Osteoblast (primary cell): Measurements from ENCODE around the gene EFCAB6. TPM values are rescaled to one million over a fixed set of nuclear protein-coding genes. Genes with fewer than 3 reads are reported as not detected.

ENCODE experiments used
- DNase-seq: peaks from one replicate; pipeline ENCODE4 v3.0.0; 2011; ENCODE audit warnings: low spot score, mixed read lengths; ENCODE audit not compliant: insufficient read length; ENCODE audit errors: missing footprints
- H2AFZ ChIP-seq: 2 replicates; pipeline ENCODE4 v1.6.0; 2011; ENCODE audit warnings: mild to moderate bottlenecking, low read length
- H3K27ac ChIP-seq: 2 replicates; pipeline ENCODE4 v1.5.1; 2011; ENCODE audit warnings: mild to moderate bottlenecking, low read depth, low read length, moderate library complexity
- H3K27me3 ChIP-seq: 2 replicates; pipeline ENCODE4 v1.6.0; 2012; ENCODE audit warnings: mild to moderate bottlenecking, control low read depth, inconsistent platforms, low read length, moderate library complexity; ENCODE audit not compliant: insufficient read depth
- H3K36me3 ChIP-seq: 2 replicates; pipeline ENCODE4 v1.5.1; 2011; ENCODE audit warnings: mild to moderate bottlenecking, low read length, control low read depth, moderate library complexity; ENCODE audit not compliant: insufficient read depth
- H3K4me1 ChIP-seq: 2 replicates; pipeline ENCODE4 v1.5.1; 2011; ENCODE audit warnings: mild to moderate bottlenecking, low read length, control low read depth, moderate library complexity; ENCODE audit not compliant: insufficient read depth
- H3K4me2 ChIP-seq: 2 replicates; pipeline ENCODE4 v1.6.0; 2011; ENCODE audit warnings: mild to moderate bottlenecking, low read length; ENCODE audit not compliant: insufficient read depth
- H3K4me3 ChIP-seq: fragments of 200-600 bp; sonication (generic); 3 replicates; pipeline ENCODE4 v1.5.1; 2012; ENCODE audit warnings: mild to moderate bottlenecking, low read length, inconsistent platforms; ENCODE audit not compliant: insufficient read depth
- H3K79me2 ChIP-seq: 2 replicates; pipeline ENCODE4 v1.6.0; 2012; ENCODE audit warnings: mild to moderate bottlenecking, low read length, control low read depth, inconsistent platforms; ENCODE audit not compliant: insufficient read depth
- H3K9me3 ChIP-seq: 2 replicates; pipeline ENCODE4 v1.5.1; 2011; ENCODE audit warnings: low read depth, low read length, control low read depth
- H4K20me1 ChIP-seq: 2 replicates; pipeline ENCODE4 v1.6.0; 2012; ENCODE audit warnings: mild to moderate bottlenecking, low read length, control low read depth; ENCODE audit not compliant: insufficient read depth
- CTCF ChIP-seq: IDR thresholded peaks from 2 replicates; pipeline ENCODE4 v1.5.1; 2011; ENCODE audit warnings: mild to moderate bottlenecking, low read depth, low read length, moderate library complexity; ENCODE audit errors: extremely low read depth
- total RNA-seq: library from RNA; depleted of rRNA; stranded (reverse); fragments of >200 nt; gene quantifications from 2 replicates; pipeline ENCODE4 v1.2.3, GENCODE V29; 2012

Gene EFCAB6
- total RNA-seq, 1 donor, result 1.8 TPM

GRCh38 chr22:43817402-43817801 is 5.3 kb upstream of the EFCAB6 start:
- Histone ChIP-seq H3K9me3 (no peaks in the 10 kb centered on the region), H3K27me3 (no peaks in the 10 kb centered on the region), H3K4me1 (peaks cover 10% of the 10 kb centered on the region), H3K4me2 (no peak overlapping the region), H4K20me1 (no peaks in the 10 kb centered on the region), H2AFZ (no peak overlapping the region), H3K36me3 (no peaks in the 10 kb centered on the region), H3K27ac (no peak overlapping the region), H3K4me3 (no peak overlapping the region), H3K79me2 (peaks cover 9% of the 10 kb centered on the region)
- no peak for DNase-seq
- no peak for TF ChIP-seq CTCF

- no peak for TF ChIP-seq CTCF
- no peak overlapping the region for H3K4me2 ChIP-seq
Measured at GRCh38 chr22:43814264-43814663, 2.2 kb upstream of the EFCAB6 start.

GRCh38 chr22:43812890-43813289 is 785 bp upstream of the EFCAB6 start:
- Histone ChIP-seq H2AFZ (peak overlapping the region; percentile 98), H3K27ac (peak overlapping the region; percentile 90)

More at GRCh38 chr22:43814264-43814663, 2.2 kb upstream of the EFCAB6 start:
- peaks cover 9% of the 10 kb centered on the region for H3K79me2 ChIP-seq
- H3K4me1 ChIP-seq, result peaks cover 18% of the 10 kb centered on the region
- H2AFZ ChIP-seq, result no peak overlapping the region
- H3K27ac ChIP-seq, result no peak overlapping the region
- no peak overlapping the region for H3K4me3 ChIP-seq
- H3K36me3 ChIP-seq, result no peaks in the 10 kb centered on the region
- no peaks in the 10 kb centered on the region for H4K20me1 ChIP-seq
- H3K9me3 ChIP-seq, result no peaks in the 10 kb centered on the region
- no peaks in the 10 kb centered on the region for H3K27me3 ChIP-seq
- no peak for DNase-seq

GRCh38 chr22:43811777-43812148 is 342 bp downstream of the EFCAB6 start:
- Histone ChIP-seq H3K4me2 (peak overlapping the region; percentile 98), H2AFZ (peak overlapping the region; percentile 98), H3K27me3 (no peaks in the 10 kb centered on the region), H4K20me1 (no peaks in the 10 kb centered on the region), H3K9me3 (no peaks in the 10 kb centered on the region), H3K79me2 (peaks cover 9% of the 10 kb centered on the region), H3K36me3 (no peaks in the 10 kb centered on the region), H3K4me1 (peaks cover 18% of the 10 kb centered on the region), H3K27ac (peak overlapping the region; percentile 90), H3K4me3 (peak overlapping the region; percentile 94)
- DNase-seq, result no peak
- no peak for TF ChIP-seq CTCF

More at GRCh38 chr22:43812890-43813289, 785 bp upstream of the EFCAB6 start:
- Histone ChIP-seq H3K27me3 (no peaks in the 10 kb centered on the region), H3K4me2 (peak overlapping the region; percentile 98), H3K36me3 (no peaks in the 10 kb centered on the region), H3K4me3 (peak overlapping the region; percentile 94), H3K9me3 (no peaks in the 10 kb centered on the region), H4K20me1 (no peaks in the 10 kb centered on the region), H3K79me2 (peaks cover 9% of the 10 kb centered on the region), H3K4me1 (peaks cover 18% of the 10 kb centered on the region)
- no peak for TF ChIP-seq CTCF
- DNase-seq, result no peak
